HepG2 (cell line): Measurements from ENCODE around the gene PSMC4. TPM values are rescaled to one million over a fixed set of nuclear protein-coding genes. Genes with fewer than 3 reads are reported as not detected.

Experiments
- ETS1 ChIP-seq: sonication (generic); formaldehyde crosslinking; IDR thresholded peaks from 2 replicates; pipeline ENCODE4 v1.4.0; 2020; ENCODE audit warnings: missing genetic modification reagents
- IKZF5 ChIP-seq: IDR thresholded peaks from 2 replicates; pipeline ENCODE4 v1.6.1; 2018; ENCODE audit warnings: missing genetic modification reagents, mild to moderate bottlenecking, missing compliant biosample characterization
- ZBTB4 ChIP-seq: sonication (generic); formaldehyde crosslinking; IDR thresholded peaks from 2 replicates; pipeline ENCODE4 v1.4.0; 2020; ENCODE audit warnings: missing genetic modification reagents, mild to moderate bottlenecking, borderline replicate concordance
- ZBTB8A ChIP-seq: sonication (generic); formaldehyde crosslinking; IDR thresholded peaks from 2 replicates; pipeline ENCODE4 v1.4.0; 2020; ENCODE audit warnings: mild to moderate bottlenecking, low read depth, missing genetic modification reagents, borderline replicate concordance
- ZFP90 ChIP-seq: sonication (generic); formaldehyde crosslinking; IDR thresholded peaks from 2 replicates; pipeline ENCODE4 v1.8.0; 2022; ENCODE audit warnings: missing genetic modification reagents, mild to moderate bottlenecking, inconsistent platforms, borderline replicate concordance
- ZGPAT ChIP-seq: IDR thresholded peaks from 2 replicates; pipeline ENCODE4 v1.6.1; 2016; ENCODE audit warnings: mild to moderate bottlenecking
- ZNF646 ChIP-seq: sonication (generic); formaldehyde crosslinking; IDR thresholded peaks from 2 replicates; pipeline ENCODE4 v1.9.0; 2021; ENCODE audit warnings: mild to moderate bottlenecking, missing genetic modification reagents
- polyA plus RNA-seq, 8 experiments: library from polyadenylated mRNA; depleted of rRNA in 3 of 8; stranded (reverse) in 7 of 8; unstranded in 1 of 8; fragments of >200 nt; fragmentation: Illumina TruSeq in 4 of 8; extraction: Trizol in 4 of 8; gene quantifications; 2 replicates each; pipeline versions ENCODE4 v1.2.1 to v1.2.3, GENCODE V29; 2011 to 2016; ENCODE audit warnings: low read depth in 4 of 8, missing spikeins in 1 of 8, mixed read lengths in 1 of 8; ENCODE audit not compliant: insufficient read depth in 1 of 8
- total RNA-seq, 5 experiments: library from RNA; depleted of rRNA; stranded (reverse); fragments of >200 nt; fragmentation: Illumina TruSeq; extraction: Trizol; gene quantifications; 2 replicates each; pipeline ENCODE4 v1.2.3, GENCODE V29; 2016; ENCODE audit warnings: low read depth in 1 of 5

Gene PSMC4
- total and polyA plus RNA-seq, 2 of the 13 experiments (the other 11 are each of a cell fraction or from before 2014, with no cell fraction given) = 49.9 to 160 TPM

GRCh38 chr19:39996811-39997637 is 26.1 kb downstream of the PSMC4 start, which contains the start of gene ZNF546 (continued):
- peak; percentile 32; the same call in 1 of the 2 replicates for TF ChIP-seq ZBTB4 (CRISPR knock-in tag)
- TF ChIP-seq ZGPAT (CRISPR knock-in tag) = peak; percentile 79
- peak; percentile 73; the same call in 1 of the 2 replicates for TF ChIP-seq ZFP90 (CRISPR knock-in tag)
- no peak for TF ChIP-seq ZBTB8A (CRISPR knock-in tag)
- TF ChIP-seq ETS1 (CRISPR knock-in tag) = no peak
- TF ChIP-seq ZNF646 (CRISPR knock-in tag) = no peak; the same call in 1 of the 2 replicates
- peak; percentile 61; the same call in 1 of the 2 replicates for TF ChIP-seq IKZF5
